Trophoblast cell (in vitro differentiated cells and primary cell): ENCODE results near the gene CT47C1.

ENCODE experiments used
- DNase-seq, 2 donors: peaks; one replicate each; pipeline ENCODE4 v3.0.0-alpha.2; 2016
- H2AFZ ChIP-seq: 2 replicates; pipeline ENCODE4 v1.6.1; 2013; ENCODE audit warnings: low read length, moderate library complexity, mild to moderate bottlenecking; ENCODE audit not compliant: insufficient read depth, poor library complexity
- H2AK5ac ChIP-seq: 2 replicates; pipeline ENCODE4 v1.6.1; 2013; ENCODE audit warnings: mild to moderate bottlenecking, low read length
- H2BK120ac ChIP-seq: 2 replicates; pipeline ENCODE4 v1.6.1; 2013; ENCODE audit warnings: low read length, mild to moderate bottlenecking, moderate library complexity; ENCODE audit not compliant: insufficient read depth, poor library complexity
- H2BK12ac ChIP-seq: 2 replicates; pipeline ENCODE4 v1.6.1; 2013; ENCODE audit warnings: mild to moderate bottlenecking, low read length, moderate library complexity
- H2BK5ac ChIP-seq: 2 replicates; pipeline ENCODE4 v1.6.1; 2013; ENCODE audit warnings: low read length, low read depth, moderate library complexity, mild to moderate bottlenecking; ENCODE audit not compliant: poor library complexity
- H3K14ac ChIP-seq: 2 replicates; pipeline ENCODE4 v1.6.1; 2013; ENCODE audit warnings: mild to moderate bottlenecking, low read length
- H3K18ac ChIP-seq: 2 replicates; pipeline ENCODE4 v1.6.1; 2013; ENCODE audit warnings: mild to moderate bottlenecking, low read length
- H3K23ac ChIP-seq: 2 replicates; pipeline ENCODE4 v1.6.1; 2013; ENCODE audit warnings: low read length
- H3K27ac ChIP-seq: 2 replicates; pipeline ENCODE4 v1.5.1; 2013; ENCODE audit warnings: low read depth, mild to moderate bottlenecking, inconsistent platforms, low read length, moderate library complexity
- H3K27me3 ChIP-seq: 2 replicates; pipeline ENCODE4 v1.6.1; 2013; ENCODE audit warnings: inconsistent platforms, mild to moderate bottlenecking, low read length, moderate library complexity; ENCODE audit not compliant: insufficient read depth
- H3K36me3 ChIP-seq, 2 experiments: 1 replicate in 1 of 2; 2 replicates in 1 of 2; pipeline ENCODE4 v1.6.1; 2013; ENCODE audit warnings: low read length in 2 of 2, mild to moderate bottlenecking in 2 of 2, moderate library complexity in 1 of 2; ENCODE audit not compliant: insufficient read depth in 2 of 2, control insufficient read depth in 1 of 2
- H3K4ac ChIP-seq: 2 replicates; pipeline ENCODE4 v1.6.1; 2013; ENCODE audit warnings: low read depth, mild to moderate bottlenecking, low read length, moderate library complexity
- H3K4me1 ChIP-seq, 2 experiments: 1 replicate in 1 of 2; 2 replicates in 1 of 2; pipeline ENCODE4 v1.6.1; 2013; ENCODE audit warnings: low read length in 2 of 2, mild to moderate bottlenecking in 2 of 2, moderate library complexity in 1 of 2; ENCODE audit not compliant: insufficient read depth in 2 of 2, control insufficient read depth in 1 of 2
- H3K4me2 ChIP-seq: 2 replicates; pipeline ENCODE4 v1.6.1; 2013; ENCODE audit warnings: inconsistent platforms, mild to moderate bottlenecking, low read length, moderate library complexity
- H3K4me3 ChIP-seq: 2 replicates; pipeline ENCODE4 v1.5.1; 2013; ENCODE audit warnings: mild to moderate bottlenecking, low read depth, low read length, inconsistent platforms
- H3K79me1 ChIP-seq: one replicate; pipeline ENCODE4 v1.6.1; 2013; ENCODE audit warnings: low read length
- H3K79me2 ChIP-seq: 2 replicates; pipeline ENCODE4 v1.6.1; 2013; ENCODE audit warnings: low read length, mild to moderate bottlenecking; ENCODE audit not compliant: control insufficient read depth, insufficient read depth, poor library complexity
- H3K9ac ChIP-seq: 2 replicates; pipeline ENCODE4 v1.6.1; 2013; ENCODE audit warnings: mild to moderate bottlenecking, low read length
- H3K9me3 ChIP-seq: 2 replicates; pipeline ENCODE4 v1.6.1; 2013; ENCODE audit warnings: low read depth, mild to moderate bottlenecking, control low read depth, inconsistent platforms, low read length; ENCODE audit not compliant: insufficient read depth
- H4K12ac ChIP-seq: 2 replicates; pipeline ENCODE4 v1.6.1; 2013; ENCODE audit warnings: low read depth, mild to moderate bottlenecking, low read length, moderate library complexity
- H4K8ac ChIP-seq: 2 replicates; pipeline ENCODE4 v1.6.1; 2013; ENCODE audit warnings: low read depth, mild to moderate bottlenecking, low read length, moderate library complexity
- H4K91ac ChIP-seq: one replicate; pipeline ENCODE4 v1.6.1; 2013; ENCODE audit warnings: low read depth, mild to moderate bottlenecking, low read length, moderate library complexity
- WGBS: extraction: QIAGEN DNeasy Blood & Tissue Kit; methylation state at CpG from one replicate; pipeline ENCODE4 v1.1.7; 2013; ENCODE audit warnings: missing lambda C conversion rate; ENCODE audit not compliant: insufficient read length, insufficient coverage; ENCODE audit errors: extremely low coverage; 5-methylcytosine and 5-hydroxymethylcytosine counted together

The CT47C1 gene

GRCh38 chrX:119084766-119085165, 12.0 kb downstream of the CT47C1 start:
- Histone ChIP-seq H3K4me1 (no peaks in the 10 kb centered on the region), H3K9me3 (no peaks in the 10 kb centered on the region), H2BK120ac (no peak overlapping the region), H3K27me3 (no peaks in the 10 kb centered on the region), H3K14ac (no peak overlapping the region), H2BK5ac (no peak overlapping the region), H3K36me3 (no peaks in the 10 kb centered on the region), H3K79me1 (no peaks in the 10 kb centered on the region), H3K4me3 (no peak overlapping the region), H4K91ac (no peak overlapping the region), H3K79me2 (no peaks in the 10 kb centered on the region), H3K23ac (no peak overlapping the region), H3K18ac (no peak overlapping the region), H4K12ac (no peak overlapping the region), H3K4ac (no peak overlapping the region), H2AK5ac (no peak overlapping the region), H2BK12ac (no peak overlapping the region), H3K4me2 (no peak overlapping the region), H2AFZ (no peak overlapping the region), H4K8ac (no peak overlapping the region), H3K9ac (no peak overlapping the region), H3K27ac (no peak overlapping the region)
- DNase-seq: no peak
- WGBS: no CpG with 5 or more reads among the region's 3 CpGs

GRCh38 chrX:119087121-119087520, 14.3 kb downstream of the CT47C1 start:
- DNase-seq: no peak
- H3K79me1 ChIP-seq: no peaks in the 10 kb centered on the region
- H2BK12ac ChIP-seq: no peak overlapping the region
- H3K27me3 ChIP-seq: no peaks in the 10 kb centered on the region
- H2AK5ac ChIP-seq: no peak overlapping the region
- H3K18ac ChIP-seq: no peak overlapping the region
- H2BK120ac ChIP-seq: no peak overlapping the region
- no peaks in the 10 kb centered on the region for H3K9me3 ChIP-seq
- no peaks in the 10 kb centered on the region for H3K79me2 ChIP-seq
- WGBS: no CpG with 5 or more reads among the region's 1 CpG
- H4K12ac ChIP-seq: no peak overlapping the region
- no peak overlapping the region for H3K14ac ChIP-seq
- H3K9ac ChIP-seq: no peak overlapping the region
- no peaks in the 10 kb centered on the region for H3K36me3 ChIP-seq
- no peak overlapping the region for H4K8ac ChIP-seq
- no peak overlapping the region for H3K4ac ChIP-seq
- no peak overlapping the region for H2BK5ac ChIP-seq
- H3K27ac ChIP-seq: no peak overlapping the region
- no peak overlapping the region for H3K4me2 ChIP-seq
- H4K91ac ChIP-seq: no peak overlapping the region
- H2AFZ ChIP-seq: no peak overlapping the region
- H3K4me3 ChIP-seq: no peak overlapping the region
- H3K4me1 ChIP-seq: no peaks in the 10 kb centered on the region
- H3K23ac ChIP-seq: no peak overlapping the region

- no peak overlapping the region for H4K91ac ChIP-seq
- no peak overlapping the region for H3K4me3 ChIP-seq
- no peaks in the 10 kb centered on the region for H3K4me1 ChIP-seq
- H3K4me2 ChIP-seq: no peak overlapping the region
- no peak for DNase-seq
- H3K23ac ChIP-seq: no peak overlapping the region
- no peak overlapping the region for H4K8ac ChIP-seq
- H3K27me3 ChIP-seq: no peaks in the 10 kb centered on the region
- no peak overlapping the region for H2BK120ac ChIP-seq
- H3K9ac ChIP-seq: no peak overlapping the region
- H3K27ac ChIP-seq: no peak overlapping the region
- no peak overlapping the region for H3K14ac ChIP-seq
- WGBS: no CpG with 5 or more reads among the region's 1 CpG
- no peak overlapping the region for H2AK5ac ChIP-seq
- no peaks in the 10 kb centered on the region for H3K79me1 ChIP-seq
- no peak overlapping the region for H2AFZ ChIP-seq
- H3K79me2 ChIP-seq: no peaks in the 10 kb centered on the region
- no peak overlapping the region for H3K4ac ChIP-seq
- H4K12ac ChIP-seq: no peak overlapping the region
- H3K18ac ChIP-seq: no peak overlapping the region
- no peaks in the 10 kb centered on the region for H3K36me3 ChIP-seq
- no peaks in the 10 kb centered on the region for H3K9me3 ChIP-seq
- H2BK5ac ChIP-seq: no peak overlapping the region
- H2BK12ac ChIP-seq: no peak overlapping the region
Observed at GRCh38 chrX:119089619-119090018, 16.8 kb downstream of the CT47C1 start.

GRCh38 chrX:119090627-119091026, 17.8 kb downstream of the CT47C1 start:
- H2AK5ac ChIP-seq: no peak overlapping the region
- no peak overlapping the region for H2BK12ac ChIP-seq
- no peaks in the 10 kb centered on the region for H3K36me3 ChIP-seq
- no peak overlapping the region for H3K4ac ChIP-seq
- H3K18ac ChIP-seq: no peak overlapping the region
- H3K27ac ChIP-seq: no peak overlapping the region
- H2BK5ac ChIP-seq: no peak overlapping the region
- H3K27me3 ChIP-seq: no peaks in the 10 kb centered on the region
- no peak overlapping the region for H3K14ac ChIP-seq
- H3K4me2 ChIP-seq: no peak overlapping the region
- H2BK120ac ChIP-seq: no peak overlapping the region
- no peak overlapping the region for H3K9ac ChIP-seq
- no peak overlapping the region for H2AFZ ChIP-seq
- H3K79me2 ChIP-seq: no peaks in the 10 kb centered on the region
- H4K12ac ChIP-seq: no peak overlapping the region
- H3K4me1 ChIP-seq: no peaks in the 10 kb centered on the region
- H3K4me3 ChIP-seq: no peak overlapping the region
- no CpG with 5 or more reads among the region's 1 CpG for WGBS
- no peak overlapping the region for H4K91ac ChIP-seq
- no peaks in the 10 kb centered on the region for H3K9me3 ChIP-seq
- H3K23ac ChIP-seq: no peak overlapping the region
- no peak overlapping the region for H4K8ac ChIP-seq
- no peaks in the 10 kb centered on the region for H3K79me1 ChIP-seq
- no peak for DNase-seq
